GM21737 (cell line): ENCODE data around the gene LCE3C.
"Not testable (repeated sequence)": the region's sequence is repeated elsewhere in the genome, so short reads cannot be mapped to it uniquely, and the experiment has no call there.

Source experiments
- ATAC-seq: cut with Tn5 transposase; IDR thresholded peaks from one replicate; pipeline ENCODE4 v1.9.1; 2021; ENCODE audit warnings: mild to moderate bottlenecking, moderate library complexity; ENCODE audit not compliant: unreplicated experiment

The LCE3C gene

GRCh38 chr1:152599934-152600333, at the start of gene LCE3C:
LCE3C (plus strand) TSS chr1:152600234; CDS start chr1:152600732, 498 bp downstream.
- ATAC-seq: no peak

GRCh38 chr1:152565115-152565514, 34.9 kb upstream of the LCE3C start:
- ATAC-seq: no peak

- no peak for ATAC-seq
Observed at GRCh38 chr1:152565535-152566215, 34.4 kb upstream of the LCE3C start.

- no peak for ATAC-seq
Observed at GRCh38 chr1:152566681-152567080, 33.4 kb upstream of the LCE3C start, which contains the start of gene LCE3E. LCE3E (minus strand) TSS chr1:152566780; CDS start chr1:152566208, 572 bp downstream.

DNA sequence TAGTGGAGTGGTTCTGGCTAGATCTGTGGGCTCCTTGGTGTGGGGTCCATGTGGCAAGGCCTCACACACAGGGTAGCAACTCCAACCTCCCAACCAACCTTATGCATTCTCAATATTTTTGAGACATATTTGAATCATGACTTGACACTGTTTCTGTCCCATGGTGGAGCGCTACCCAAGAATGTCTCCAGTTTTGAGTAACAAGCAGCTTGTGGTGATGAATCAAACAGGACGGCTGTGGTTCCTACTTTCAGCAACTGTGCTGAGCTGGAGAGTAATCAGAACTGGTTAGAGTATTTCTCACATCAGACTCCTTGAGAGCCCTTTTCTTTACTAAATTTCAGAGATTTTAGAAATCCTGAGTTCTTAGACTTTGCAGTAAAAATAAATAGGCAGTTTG, 22.9 kb upstream of the LCE3C start:
- no peak for ATAC-seq

GRCh38 chr1:152579526-152579925, 20.5 kb upstream of the LCE3C start:
- not testable (repeated sequence) for ATAC-seq

DNA sequence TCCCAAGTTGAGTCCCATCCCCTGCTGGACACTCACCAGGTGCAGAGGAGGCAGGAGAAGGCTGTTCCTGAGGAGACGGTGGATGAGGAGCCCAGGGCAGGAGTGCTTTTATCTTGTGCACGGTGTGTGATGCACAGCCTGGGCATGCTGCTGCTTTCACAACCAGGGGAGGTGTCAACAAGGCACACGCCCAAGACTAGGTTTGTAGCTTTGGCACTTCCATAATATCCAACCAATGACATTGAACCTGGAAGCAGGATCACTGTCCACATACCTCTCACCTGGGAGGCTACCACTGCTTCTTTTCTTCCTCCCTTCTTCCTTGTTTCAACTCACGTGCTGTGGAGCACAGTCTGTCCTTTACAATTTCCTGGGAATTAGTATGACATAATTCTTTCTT, 19.6 kb upstream of the LCE3C start, which contains the start of gene LCE3D:
TSS of gene LCE3D (minus strand) at position 84 of the 400 bp plus-strand sequence. CDS start 580 bp downstream, outside the sequence.
- ATAC-seq: no peak

GRCh38 chr1:152582647-152583046, 17.4 kb upstream of the LCE3C start:
- no peak for ATAC-seq

GRCh38 chr1:152585586-152585985, 14.4 kb upstream of the LCE3C start:
- ATAC-seq: no peak

DNA sequence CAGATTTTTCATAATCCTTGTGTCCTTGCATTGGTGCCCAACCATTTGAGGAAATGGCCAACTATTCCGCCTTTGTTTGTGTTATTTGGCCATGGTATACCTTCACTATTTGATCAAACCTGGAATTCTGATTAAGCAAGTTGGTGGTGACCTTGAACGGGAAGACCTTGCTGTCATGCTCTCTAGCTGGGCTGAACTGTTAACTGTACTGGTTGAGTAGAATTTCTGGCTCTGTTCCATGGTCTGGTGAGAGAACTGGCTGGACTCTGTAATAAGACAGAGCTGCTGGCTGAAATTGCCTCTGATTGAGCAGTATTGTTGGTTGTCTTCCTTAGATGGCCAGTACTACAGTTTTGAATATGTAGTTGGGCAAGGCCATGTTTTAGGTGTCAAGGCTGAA, 3.0 kb upstream of the LCE3C start:
- no peak for ATAC-seq

DNA sequence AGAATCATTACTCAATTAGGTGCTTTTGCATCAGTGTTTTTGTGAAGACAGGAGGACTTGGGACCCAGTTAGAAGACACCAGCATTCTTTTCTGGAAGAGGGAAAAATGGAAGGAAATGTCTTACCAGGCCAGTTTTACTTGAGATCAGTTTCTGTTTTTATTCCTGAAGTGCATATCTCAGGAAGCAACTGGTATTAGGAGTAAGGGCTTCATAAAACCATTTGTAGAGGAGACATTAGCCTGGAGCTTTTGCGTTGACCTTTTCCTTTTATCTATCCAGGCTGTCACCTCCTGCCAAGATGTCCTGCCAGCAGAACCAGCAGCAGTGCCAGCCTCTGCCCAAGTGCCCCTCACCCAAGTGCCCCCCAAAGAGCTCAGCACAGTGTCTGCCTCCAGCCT, 13.5 kb downstream of the LCE3C start, which contains the start of gene LCE3B:
TSS of gene LCE3B (plus strand) at position 301 of the 400 bp plus-strand sequence. CDS start at position 301, 0 bp downstream.
- no peak for ATAC-seq

GRCh38 chr1:152621993-152622392, 22.0 kb downstream of the LCE3C start:
- no peak for ATAC-seq

DNA sequence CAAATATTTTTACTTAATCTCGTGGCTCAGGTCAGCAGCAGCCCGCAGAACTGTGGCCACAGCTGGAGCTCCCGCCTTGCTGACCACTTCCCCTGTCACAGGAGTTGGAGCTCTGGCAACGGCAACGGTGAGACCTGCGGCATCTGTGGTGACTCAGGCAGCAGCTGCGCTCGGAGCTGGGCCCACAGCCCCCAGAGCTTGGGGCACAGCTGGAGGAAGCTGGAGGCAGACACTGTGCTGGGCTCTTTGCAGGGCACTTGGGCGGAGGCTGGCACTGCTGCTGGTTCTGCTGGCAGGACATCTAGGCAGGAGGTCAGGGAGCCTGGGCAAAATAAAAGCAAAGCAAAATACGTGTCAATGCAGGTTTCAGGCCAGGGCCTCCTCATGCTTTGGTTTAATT, 22.8 kb downstream of the LCE3C start, which contains the start of gene LCE3A:
TSS of gene LCE3A (minus strand) at position 301 of the 400 bp plus-strand sequence. CDS start at position 301, 0 bp downstream.
- no peak for ATAC-seq

DNA sequence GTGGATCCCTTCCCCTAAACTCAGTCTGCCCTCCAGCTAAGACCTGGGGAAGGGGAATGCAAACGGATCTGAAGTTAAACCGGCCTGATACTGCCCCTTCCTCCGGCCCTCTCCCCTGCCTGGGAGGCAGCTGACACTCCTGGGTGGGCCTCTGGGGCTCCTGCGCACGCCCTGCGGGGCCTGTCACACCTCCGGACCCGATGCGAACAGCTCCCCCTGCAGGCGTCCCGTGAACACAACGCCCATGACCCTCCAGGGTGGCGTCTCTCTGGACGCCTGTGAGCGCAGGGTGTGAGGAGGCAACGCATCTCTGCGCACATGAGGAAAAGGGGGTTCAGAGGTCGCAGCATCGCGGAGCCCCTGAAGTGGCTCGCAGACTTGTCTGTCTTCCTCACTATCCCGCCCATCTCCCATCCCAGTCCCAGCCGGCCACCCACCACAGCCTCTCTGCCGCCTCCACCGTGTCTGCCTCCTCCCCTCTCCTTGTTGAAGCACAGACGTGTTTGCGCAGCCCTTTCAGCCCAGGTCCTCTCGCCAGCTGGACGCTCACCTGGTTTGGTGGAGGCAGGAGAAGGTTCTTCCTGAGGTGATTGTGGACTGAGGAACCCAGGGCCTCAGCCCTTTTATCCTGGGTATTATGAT, 23.3 kb downstream of the LCE3C start:
- ATAC-seq: no peak

DNA sequence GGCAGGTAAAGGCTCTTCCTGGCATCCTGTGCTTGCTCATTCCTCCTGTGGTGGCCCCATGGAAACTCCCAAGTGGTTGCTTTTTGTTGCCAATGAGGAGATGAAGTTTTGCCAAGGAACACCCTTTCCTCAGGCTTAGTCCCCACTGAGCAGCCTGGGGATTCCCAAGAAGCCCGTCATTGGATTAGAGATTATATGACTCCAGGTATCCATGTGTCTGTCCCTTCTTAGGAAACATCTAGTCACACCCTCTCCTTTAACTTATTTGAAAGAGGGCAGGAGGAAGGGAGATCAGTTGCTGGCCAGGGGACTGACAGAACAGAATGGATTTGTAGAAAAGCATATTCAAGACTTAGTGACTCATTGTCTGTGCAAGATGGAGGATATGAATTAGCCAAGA, 26.7 kb downstream of the LCE3C start:
- no peak for ATAC-seq

DNA sequence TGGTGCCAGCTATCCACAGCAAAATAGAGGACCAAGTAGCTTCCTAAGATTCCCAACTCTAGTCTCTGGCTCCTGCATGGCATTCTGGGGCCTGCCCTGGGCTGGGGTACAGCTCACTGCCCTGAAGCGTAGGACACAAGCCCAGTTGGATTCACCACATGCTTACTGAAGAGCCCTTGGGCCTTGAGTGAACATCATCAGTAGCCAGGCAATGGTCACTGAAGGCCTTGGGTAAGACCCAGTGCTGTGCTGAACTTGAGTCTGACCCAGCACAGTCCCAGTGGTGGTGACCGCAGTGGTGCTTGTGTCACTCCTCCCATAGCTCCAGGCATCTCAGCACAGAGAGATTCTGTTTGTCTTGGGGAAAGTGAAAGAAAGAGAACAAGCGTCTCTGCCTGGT, 30.6 kb downstream of the LCE3C start:
- no peak for ATAC-seq

GRCh38 chr1:152640351-152640750, 40.3 kb downstream of the LCE3C start:
- ATAC-seq: no peak

GRCh38 chr1:152643945-152644344, 43.9 kb downstream of the LCE3C start:
- no peak for ATAC-seq

DNA sequence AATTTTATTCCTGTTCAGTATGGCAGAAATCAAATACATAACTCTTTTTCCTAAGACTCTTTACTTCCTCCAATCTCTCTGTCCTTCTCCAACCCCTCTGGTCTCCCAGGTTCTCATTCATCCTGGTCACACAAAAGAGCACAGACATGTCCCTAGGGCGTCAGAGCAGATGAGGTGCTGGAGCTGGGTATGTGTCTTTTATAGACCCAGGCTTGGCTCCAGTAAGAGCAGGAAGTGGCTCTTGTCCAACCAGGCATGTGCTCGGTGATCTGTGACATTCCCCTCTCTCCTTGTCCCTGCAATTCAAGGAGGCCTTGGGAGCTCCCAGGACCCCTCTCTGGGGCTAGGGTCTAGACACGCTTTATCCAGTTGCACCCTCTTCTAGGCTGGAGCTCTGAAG, 45.1 kb downstream of the LCE3C start:
- no peak for ATAC-seq

DNA sequence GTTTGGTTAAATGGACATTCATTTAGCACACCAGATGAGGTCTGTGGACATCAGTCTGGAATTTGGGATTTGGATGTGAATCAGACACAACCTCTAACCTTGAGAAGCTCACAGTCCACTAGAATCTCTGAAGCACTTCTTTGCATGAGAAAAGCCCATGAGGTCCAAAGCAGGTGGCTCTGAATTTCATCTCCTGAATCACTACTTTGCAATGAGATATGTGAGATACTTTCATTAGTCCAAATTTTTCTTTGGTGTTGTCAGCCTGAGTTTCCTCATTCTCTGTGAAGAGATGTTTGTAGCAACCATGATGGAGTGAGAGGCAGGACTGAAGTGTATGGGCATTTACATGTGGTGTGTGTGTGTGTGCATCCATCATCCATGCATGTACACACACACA, 46.6 kb downstream of the LCE3C start:
- no peak for ATAC-seq
